Measurements from ENCODE around the gene TRAPPC2B.

The TRAPPC2B gene

GRCh38 chr19:57362997-57363687, at the start of gene TRAPPC2B, which contains the start of gene ZNF547:
TRAPPC2B (plus strand) TSS chr19:57363551; CDS start chr19:57364834, 1,283 bp downstream.
ZNF547 (plus strand) TSS chr19:57363551; CDS start chr19:57368556, 5,005 bp downstream.
- DNase-seq (ENCODE audit: low read depth): peak; percentile 96

GRCh38 chr19:57314146-57314545, 49.2 kb upstream of the TRAPPC2B start:
- no peak for DNase-seq (ENCODE audit: low read depth)

GRCh38 chr19:57317503-57317902, 45.8 kb upstream of the TRAPPC2B start:
- no peak for DNase-seq (ENCODE audit: low read depth)

- DNase-seq (ENCODE audit: low read depth): no peak
Observed at GRCh38 chr19:57319869-57320179, 43.5 kb upstream of the TRAPPC2B start.

GRCh38 chr19:57320180-57321084, 42.9 kb upstream of the TRAPPC2B start, which contains the start of gene ZNF543:
ZNF543 (plus strand) TSS chr19:57320472; CDS start chr19:57320854, 382 bp downstream.
- DNase-seq (ENCODE audit: low read depth): peak; percentile 87

- DNase-seq (ENCODE audit: low read depth): no peak
Observed at GRCh38 chr19:57321116-57321515, 42.2 kb upstream of the TRAPPC2B start.

GRCh38 chr19:57321751-57322150, 41.6 kb upstream of the TRAPPC2B start:
- DNase-seq (ENCODE audit: low read depth): no peak

- DNase-seq (ENCODE audit: low read depth): no peak
Observed at GRCh38 chr19:57324992-57325391, 38.4 kb upstream of the TRAPPC2B start.

- DNase-seq (ENCODE audit: low read depth): no peak
Observed at GRCh38 chr19:57327993-57328392, 35.4 kb upstream of the TRAPPC2B start.

GRCh38 chr19:57334191-57334590, 29.2 kb upstream of the TRAPPC2B start:
- no peak for DNase-seq (ENCODE audit: low read depth)

GRCh38 chr19:57338877-57339276, 24.5 kb upstream of the TRAPPC2B start:
- DNase-seq (ENCODE audit: low read depth): no peak

GRCh38 chr19:57342582-57342981, 20.8 kb upstream of the TRAPPC2B start:
- no peak for DNase-seq (ENCODE audit: low read depth)

- DNase-seq (ENCODE audit: low read depth): no peak
Observed at GRCh38 chr19:57348136-57348535, 15.2 kb upstream of the TRAPPC2B start.

- peak; percentile 72 for DNase-seq (ENCODE audit: low read depth)
Observed at GRCh38 chr19:57350877-57351805, 12.2 kb upstream of the TRAPPC2B start, which contains the start of gene ZNF304. ZNF304 (plus strand) TSS chr19:57351271; CDS start chr19:57351665, 394 bp downstream.

GRCh38 chr19:57351867-57352266, 11.5 kb upstream of the TRAPPC2B start:
- DNase-seq (ENCODE audit: low read depth): no peak

GRCh38 chr19:57355916-57356315, 7.4 kb upstream of the TRAPPC2B start:
- no peak for DNase-seq (ENCODE audit: low read depth)

- DNase-seq (ENCODE audit: low read depth): no peak
Observed at GRCh38 chr19:57357406-57357805, 5.9 kb upstream of the TRAPPC2B start.

GRCh38 chr19:57359300-57359699, 4.1 kb upstream of the TRAPPC2B start:
- DNase-seq (ENCODE audit: low read depth): no peak

GRCh38 chr19:57362419-57362818, 932 bp upstream of the TRAPPC2B start:
- no peak for DNase-seq (ENCODE audit: low read depth)

GRCh38 chr19:57363688-57364181, 384 bp downstream of the TRAPPC2B start:
- DNase-seq (ENCODE audit: low read depth): no peak

- no peak for DNase-seq (ENCODE audit: low read depth)
Observed at GRCh38 chr19:57366776-57367175, 3.4 kb downstream of the TRAPPC2B start.

- no peak for DNase-seq (ENCODE audit: low read depth)
Observed at GRCh38 chr19:57374179-57374578, 10.8 kb downstream of the TRAPPC2B start.
